OCI-LY1 (cell line): Measurements from ENCODE around the gene TREML4.

Experiments used
- EZH2 ChIP-seq: fragments of 200-600 bp; sonication (generic), shearing (Covaris generic); IDR thresholded peaks from 2 replicates; pipeline ENCODE4 v1.8.0; 2017; ENCODE audit warnings: borderline replicate concordance, mixed run types, mild to moderate bottlenecking, antibody characterized with exemption, low read length, moderate library complexity, mixed read lengths
- TF ChIP-seq, protein P1 (sequence below): fragments of 200-600 bp; sonication (generic), shearing (Covaris generic); IDR thresholded peaks from 2 replicates; pipeline ENCODE4 v1.5.1; 2017; ENCODE audit warnings: mild to moderate bottlenecking, antibody characterized with exemption, low read length, moderate library complexity, mixed read lengths

- TF ChIP-seq, protein P1, sequence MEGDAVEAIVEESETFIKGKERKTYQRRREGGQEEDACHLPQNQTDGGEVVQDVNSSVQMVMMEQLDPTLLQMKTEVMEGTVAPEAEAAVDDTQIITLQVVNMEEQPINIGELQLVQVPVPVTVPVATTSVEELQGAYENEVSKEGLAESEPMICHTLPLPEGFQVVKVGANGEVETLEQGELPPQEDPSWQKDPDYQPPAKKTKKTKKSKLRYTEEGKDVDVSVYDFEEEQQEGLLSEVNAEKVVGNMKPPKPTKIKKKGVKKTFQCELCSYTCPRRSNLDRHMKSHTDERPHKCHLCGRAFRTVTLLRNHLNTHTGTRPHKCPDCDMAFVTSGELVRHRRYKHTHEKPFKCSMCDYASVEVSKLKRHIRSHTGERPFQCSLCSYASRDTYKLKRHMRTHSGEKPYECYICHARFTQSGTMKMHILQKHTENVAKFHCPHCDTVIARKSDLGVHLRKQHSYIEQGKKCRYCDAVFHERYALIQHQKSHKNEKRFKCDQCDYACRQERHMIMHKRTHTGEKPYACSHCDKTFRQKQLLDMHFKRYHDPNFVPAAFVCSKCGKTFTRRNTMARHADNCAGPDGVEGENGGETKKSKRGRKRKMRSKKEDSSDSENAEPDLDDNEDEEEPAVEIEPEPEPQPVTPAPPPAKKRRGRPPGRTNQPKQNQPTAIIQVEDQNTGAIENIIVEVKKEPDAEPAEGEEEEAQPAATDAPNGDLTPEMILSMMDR: no peak
- TF ChIP-seq EZH2: no peak
These were observed 3.3 kb upstream of the TREML4 start for GRCh38 chr6:41224800-41225199.
